Epithelial cell of proximal tubule (primary cell): ENCODE results near the gene FRYL. TPM values are rescaled to one million over a fixed set of nuclear protein-coding genes. Genes with fewer than 3 reads are reported as not detected.

Experiments used
- DNase-seq: peaks from one replicate; pipeline ENCODE4 v3.0.0-alpha.2; 2011; ENCODE audit warnings: low read depth
- H3K4me3 ChIP-seq: 2 replicates; pipeline ENCODE4 v1.5.1; 2011; ENCODE audit warnings: low read depth, mild to moderate bottlenecking, low read length
- total RNA-seq: library from RNA; depleted of rRNA; stranded (reverse); fragments of >200 nt; gene quantifications from 2 replicates; pipeline ENCODE4 v1.2.3, GENCODE V29; 2015
- TF ChIP-seq, protein P1 (sequence below): conservative IDR thresholded peaks from 2 replicates; pipeline ENCODE4 v1.5.1; 2012; ENCODE audit warnings: low read depth, mild to moderate bottlenecking, low read length

Gene FRYL
- total RNA-seq, 1 donor from 2014 or later: 22.5 TPM

DNA sequence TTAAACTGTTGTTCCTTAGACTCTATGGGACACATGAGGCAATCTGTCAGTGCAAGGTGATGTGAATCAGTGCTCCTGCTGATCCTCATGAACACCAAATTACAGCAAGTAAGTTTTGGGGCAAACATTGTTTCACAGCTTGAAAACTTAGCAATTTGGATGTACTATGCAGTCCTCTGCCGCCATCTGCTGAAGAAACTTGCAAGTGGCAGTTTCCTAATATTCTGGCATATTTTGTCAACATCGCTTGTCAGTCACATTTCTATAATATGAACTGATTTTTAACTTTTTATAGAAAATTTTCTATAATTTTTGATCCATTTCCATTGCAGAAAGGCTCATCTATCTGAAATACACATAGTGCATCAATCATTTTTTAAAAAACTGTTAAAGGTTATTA, 233.7 kb downstream of the FRYL start:
- no peak overlapping the region for H3K4me3 ChIP-seq
- TF ChIP-seq, protein P1, sequence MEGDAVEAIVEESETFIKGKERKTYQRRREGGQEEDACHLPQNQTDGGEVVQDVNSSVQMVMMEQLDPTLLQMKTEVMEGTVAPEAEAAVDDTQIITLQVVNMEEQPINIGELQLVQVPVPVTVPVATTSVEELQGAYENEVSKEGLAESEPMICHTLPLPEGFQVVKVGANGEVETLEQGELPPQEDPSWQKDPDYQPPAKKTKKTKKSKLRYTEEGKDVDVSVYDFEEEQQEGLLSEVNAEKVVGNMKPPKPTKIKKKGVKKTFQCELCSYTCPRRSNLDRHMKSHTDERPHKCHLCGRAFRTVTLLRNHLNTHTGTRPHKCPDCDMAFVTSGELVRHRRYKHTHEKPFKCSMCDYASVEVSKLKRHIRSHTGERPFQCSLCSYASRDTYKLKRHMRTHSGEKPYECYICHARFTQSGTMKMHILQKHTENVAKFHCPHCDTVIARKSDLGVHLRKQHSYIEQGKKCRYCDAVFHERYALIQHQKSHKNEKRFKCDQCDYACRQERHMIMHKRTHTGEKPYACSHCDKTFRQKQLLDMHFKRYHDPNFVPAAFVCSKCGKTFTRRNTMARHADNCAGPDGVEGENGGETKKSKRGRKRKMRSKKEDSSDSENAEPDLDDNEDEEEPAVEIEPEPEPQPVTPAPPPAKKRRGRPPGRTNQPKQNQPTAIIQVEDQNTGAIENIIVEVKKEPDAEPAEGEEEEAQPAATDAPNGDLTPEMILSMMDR: peak; percentile 55
- no peak for DNase-seq

DNA sequence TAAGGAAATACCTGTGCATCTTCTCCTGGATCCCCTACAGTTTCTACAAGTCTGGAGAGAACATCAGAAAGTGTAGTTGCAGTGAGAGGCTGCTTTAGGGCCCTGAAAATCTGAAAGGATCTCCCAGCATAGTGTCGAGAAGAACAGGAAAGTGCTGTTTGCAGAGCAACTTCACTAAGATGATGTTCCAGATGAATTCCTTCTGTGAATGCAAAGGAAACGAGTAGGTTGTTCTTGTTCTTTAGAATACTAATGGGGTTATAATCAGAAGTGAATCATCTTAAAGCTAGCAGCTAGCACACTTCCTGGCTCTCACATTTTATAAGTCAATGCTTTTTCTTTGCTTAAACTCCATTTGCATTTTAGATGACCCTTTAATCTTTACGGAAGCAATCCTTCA, 236.3 kb downstream of the FRYL start:
- TF ChIP-seq, protein P1: no peak
- peak; percentile 29 for DNase-seq
- no peak overlapping the region for H3K4me3 ChIP-seq

DNA sequence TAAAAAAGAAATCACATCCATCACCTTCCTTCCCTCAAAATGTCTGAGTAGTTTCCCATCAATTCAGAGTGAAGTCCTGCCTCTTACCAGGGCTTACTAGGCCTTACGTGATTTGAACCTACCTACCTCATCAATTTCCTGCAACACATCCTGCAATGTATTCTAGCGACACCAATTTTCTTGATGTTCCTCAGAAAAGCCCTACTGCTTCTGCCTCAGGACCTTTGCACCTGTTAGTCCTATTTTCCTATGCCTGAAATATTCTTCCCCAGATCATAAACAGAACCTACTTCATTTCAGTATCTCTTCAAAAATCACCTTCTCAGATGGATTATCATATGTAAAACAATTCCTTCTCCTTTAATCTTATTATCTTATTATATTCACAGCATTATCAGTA, 237.2 kb downstream of the FRYL start:
- no peak overlapping the region for H3K4me3 ChIP-seq
- no peak for DNase-seq
- TF ChIP-seq, protein P1: no peak

DNA sequence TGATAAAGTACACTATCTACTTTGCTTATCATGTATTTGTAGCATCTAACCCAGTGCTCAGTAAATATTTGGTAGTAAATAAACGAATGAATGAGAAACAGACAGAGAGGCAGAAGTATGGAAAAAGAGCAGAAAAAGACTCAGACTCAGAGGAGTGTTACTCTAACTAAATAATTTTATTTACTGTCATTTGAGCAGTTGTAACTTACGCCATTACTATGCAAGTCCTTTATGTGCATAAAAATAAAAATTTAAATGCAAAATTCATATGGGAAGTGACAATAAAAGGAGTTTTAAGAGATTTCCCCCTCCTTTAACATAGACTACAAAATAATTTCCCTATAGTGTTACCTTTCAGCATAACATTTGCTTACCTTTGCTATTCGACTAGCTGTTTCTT, 240.5 kb downstream of the FRYL start:
- DNase-seq: no peak
- TF ChIP-seq, protein P1: no peak
- no peak overlapping the region for H3K4me3 ChIP-seq

DNA sequence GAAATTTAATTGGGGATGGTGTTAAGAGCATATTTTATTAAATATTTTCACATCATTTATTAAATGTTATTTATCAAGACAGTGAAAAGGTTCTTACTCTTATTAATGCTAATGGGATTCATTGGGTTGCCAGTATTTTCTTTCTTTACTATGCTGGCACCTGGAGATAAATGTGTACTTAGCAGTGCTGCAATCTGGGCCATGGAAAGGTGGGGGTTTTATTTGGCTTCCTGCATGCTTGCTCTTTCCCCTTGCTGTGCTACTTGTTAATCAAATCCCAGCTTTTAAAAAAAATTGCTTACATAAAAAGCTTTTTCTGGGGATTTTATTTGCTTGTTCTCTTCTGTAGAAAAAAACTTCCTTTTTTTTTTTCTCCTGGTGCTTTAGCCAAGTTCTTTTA, 241.7 kb downstream of the FRYL start:
- no peak overlapping the region for H3K4me3 ChIP-seq
- TF ChIP-seq, protein P1: no peak
- DNase-seq: no peak

DNA sequence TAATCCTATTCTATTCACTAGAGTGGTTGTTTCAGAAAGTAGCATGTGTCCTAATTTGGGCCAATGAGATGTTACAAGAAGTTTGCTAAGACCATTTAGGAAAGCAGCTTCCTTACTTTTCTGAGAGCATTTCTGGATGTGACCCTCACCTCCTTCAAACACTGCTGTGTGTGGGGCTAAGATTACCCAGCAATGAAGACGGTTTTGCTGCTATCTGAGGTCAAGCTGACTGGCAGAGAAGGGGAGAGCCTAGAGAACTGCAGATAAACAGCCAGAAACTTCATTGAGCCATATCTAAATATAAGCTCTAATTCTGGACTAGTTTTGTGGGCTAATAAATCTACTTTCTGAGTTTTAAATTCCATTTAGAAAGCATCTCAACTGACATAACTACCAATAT, 253.7 kb downstream of the FRYL start:
- DNase-seq: no peak
- TF ChIP-seq, protein P1: no peak
- no peak overlapping the region for H3K4me3 ChIP-seq

DNA sequence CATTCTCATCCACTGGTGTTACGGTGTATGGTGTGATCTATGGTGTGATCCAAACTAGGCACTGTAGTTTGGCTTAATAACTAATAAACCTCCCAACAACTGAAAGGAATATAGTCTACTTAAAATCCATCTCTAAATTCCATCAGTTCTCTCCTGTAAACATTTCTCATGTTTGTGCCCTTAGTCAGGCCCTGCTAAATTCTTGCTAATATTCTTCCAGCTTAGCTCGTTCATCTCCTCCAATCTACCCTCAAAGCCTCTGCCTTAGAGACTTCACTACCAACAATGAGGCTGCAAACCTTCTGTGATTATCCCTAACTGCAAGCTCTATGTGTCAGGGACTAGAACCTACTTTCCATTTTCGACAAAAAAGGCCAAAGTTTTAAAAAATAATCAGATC, 261.9 kb downstream of the FRYL start:
- no peak overlapping the region for H3K4me3 ChIP-seq
- DNase-seq: no peak
- TF ChIP-seq, protein P1: no peak
